ENCODE data around the gene DDHD1. TPM values are rescaled to one million over a fixed set of nuclear protein-coding genes. Genes with fewer than 3 reads are reported as not detected.

The DDHD1 gene
- total RNA-seq, 1 experiment from 2014 or later: 10.6 TPM

DNA sequence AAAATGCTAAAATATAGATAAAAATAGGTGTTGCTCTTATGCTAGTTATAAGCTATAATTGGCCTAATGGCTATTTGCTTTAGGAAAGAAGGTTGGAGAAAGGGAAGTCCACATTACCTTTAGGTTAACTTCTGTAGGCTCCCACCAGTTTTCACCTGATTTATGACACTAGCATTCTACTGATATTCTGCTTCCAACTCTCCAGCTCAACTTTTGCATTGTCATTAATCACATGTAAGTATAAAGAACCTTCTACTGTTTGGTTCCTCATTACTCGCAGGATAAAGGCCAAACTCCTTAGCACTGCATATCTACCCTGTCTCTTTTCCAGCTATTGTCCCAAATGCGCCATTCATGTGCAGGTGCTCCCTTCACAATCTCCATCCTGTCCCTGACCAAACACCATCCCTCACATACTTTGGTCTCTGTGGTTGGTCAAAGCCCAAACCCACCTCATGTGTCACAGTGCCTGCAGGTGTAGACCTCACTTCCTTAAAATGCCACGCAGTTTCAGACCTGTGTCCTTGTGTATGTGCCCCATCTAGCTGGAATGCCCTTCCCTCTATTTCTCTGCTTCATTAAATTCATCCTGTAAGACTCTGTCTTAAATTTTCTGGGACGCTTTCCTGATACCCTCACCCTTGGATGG is 3.3 kb downstream of the DDHD1 start:
- H3K4me3 ChIP-seq (ENCODE audit: low read length): peak overlapping the region; percentile 97; the same call in 1 of the 2 replicates
- ChIA-PET POLR2A (ENCODE audit: unreplicated experiment) (interaction anchor here (0.8 kb wide), 1 partner anchor 630 kb away, joined by 5 read pairs; no protein-coding TSS in a partner anchor), CTCF (no interaction called here)
- peak overlapping the region; percentile 83 for H3K4me2 ChIP-seq (ENCODE audit: low read length)
- ATAC-seq (no peak), DNase-seq (no peak)
- H3K36me3 ChIP-seq (ENCODE audit: low read depth, low read length): no peaks in the 10 kb centered on the region
- H3K79me2 ChIP-seq (ENCODE audit: low read length): peaks cover 63% of the 10 kb centered on the region
- BruUV-seq (replicated peaks): no TSS peak
- no peak overlapping the region for H2AFZ ChIP-seq (ENCODE audit: low read length)
- H3K4me1 ChIP-seq (ENCODE audit: insufficient read depth, low read length): peaks cover 17% of the 10 kb centered on the region
- intact Hi-C loops (cut with micrococcal nuclease): loop anchor here (5.0 to 10.0 kb wide), 4 partner anchors 92 to 327 kb away; no protein-coding TSS in a partner anchor
- H3K27me3 ChIP-seq (ENCODE audit: low read length): no peaks in the 10 kb centered on the region
- H3F3A ChIP-seq (ENCODE audit: low read length, unreplicated experiment): no peaks in the 10 kb centered on the region
- no peaks in the 10 kb centered on the region for H3K9me2 ChIP-seq (replicated peaks; ENCODE audit: low read length)
- H3K9me3 ChIP-seq (ENCODE audit: low read length): no peaks in the 10 kb centered on the region
- TF ChIP-seq EZH2phosphoT487 (IDR thresholded peaks at IDR 0.05; ENCODE audit: borderline replicate concordance, low read length): no peak
- TF ChIP-seq, protein P1, sequence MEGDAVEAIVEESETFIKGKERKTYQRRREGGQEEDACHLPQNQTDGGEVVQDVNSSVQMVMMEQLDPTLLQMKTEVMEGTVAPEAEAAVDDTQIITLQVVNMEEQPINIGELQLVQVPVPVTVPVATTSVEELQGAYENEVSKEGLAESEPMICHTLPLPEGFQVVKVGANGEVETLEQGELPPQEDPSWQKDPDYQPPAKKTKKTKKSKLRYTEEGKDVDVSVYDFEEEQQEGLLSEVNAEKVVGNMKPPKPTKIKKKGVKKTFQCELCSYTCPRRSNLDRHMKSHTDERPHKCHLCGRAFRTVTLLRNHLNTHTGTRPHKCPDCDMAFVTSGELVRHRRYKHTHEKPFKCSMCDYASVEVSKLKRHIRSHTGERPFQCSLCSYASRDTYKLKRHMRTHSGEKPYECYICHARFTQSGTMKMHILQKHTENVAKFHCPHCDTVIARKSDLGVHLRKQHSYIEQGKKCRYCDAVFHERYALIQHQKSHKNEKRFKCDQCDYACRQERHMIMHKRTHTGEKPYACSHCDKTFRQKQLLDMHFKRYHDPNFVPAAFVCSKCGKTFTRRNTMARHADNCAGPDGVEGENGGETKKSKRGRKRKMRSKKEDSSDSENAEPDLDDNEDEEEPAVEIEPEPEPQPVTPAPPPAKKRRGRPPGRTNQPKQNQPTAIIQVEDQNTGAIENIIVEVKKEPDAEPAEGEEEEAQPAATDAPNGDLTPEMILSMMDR (conservative IDR thresholded peaks at IDR 0.05; ENCODE audit: low read depth, low read length): no peak
- no peak for TF ChIP-seq EZH2 (IDR thresholded peaks at IDR 0.05; ENCODE audit: low read length, unreplicated experiment)
- H3K27ac ChIP-seq (ENCODE audit: low read length): no peak overlapping the region
- H3K9ac ChIP-seq (ENCODE audit: low read length): no peak overlapping the region
- H4K20me1 ChIP-seq (ENCODE audit: low read length): 0 out of 2 replicates have a peak, but pooled peaks cover 11% of the 10 kb centered on the region

DNA sequence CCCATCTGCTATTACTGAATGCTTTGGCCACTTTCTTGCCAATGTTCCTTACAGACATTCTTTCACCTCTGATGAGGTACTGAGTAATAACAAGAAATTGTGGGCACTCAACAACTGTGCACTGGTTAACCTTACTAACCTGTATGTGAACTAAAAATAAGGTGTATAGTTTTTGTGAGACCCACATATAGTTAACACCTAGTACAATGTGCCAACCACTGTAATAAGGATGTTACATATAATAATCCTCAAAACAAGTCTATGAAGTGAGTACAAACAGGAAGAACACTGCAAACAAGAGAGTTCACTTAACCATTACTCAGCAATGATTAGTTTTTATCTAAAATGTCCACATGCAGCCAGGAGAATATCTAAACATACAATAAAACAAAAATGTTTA is 4.5 kb downstream of the DDHD1 start:
- no TSS peak for BruUV-seq (replicated peaks)

More for the DNA sequence above, 4.5 kb downstream of the DDHD1 start:
- intact Hi-C loops (cut with micrococcal nuclease): no loop called here
- no peaks in the 10 kb centered on the region for H3K27me3 ChIP-seq (ENCODE audit: low read length)
- peaks cover 17% of the 10 kb centered on the region for H3K4me1 ChIP-seq (ENCODE audit: insufficient read depth, low read length)
- H3K4me2 ChIP-seq (ENCODE audit: low read length): no peak overlapping the region
- DNase-seq (no peak), ATAC-seq (no peak)
- CTCF ChIA-PET: no interaction called here
- no peak overlapping the region for H3K9ac ChIP-seq (ENCODE audit: low read length)
- H3K4me3 ChIP-seq (ENCODE audit: low read length): no peak overlapping the region
- TF ChIP-seq, protein P1 (conservative IDR thresholded peaks at IDR 0.05; ENCODE audit: low read depth, low read length): no peak
- TF ChIP-seq EZH2 (IDR thresholded peaks at IDR 0.05; ENCODE audit: low read length, unreplicated experiment) (no peak), EZH2phosphoT487 (IDR thresholded peaks at IDR 0.05; ENCODE audit: borderline replicate concordance, low read length) (no peak)
- no peaks in the 10 kb centered on the region for H3K36me3 ChIP-seq (ENCODE audit: low read depth, low read length)
- no peaks in the 10 kb centered on the region for H3K9me2 ChIP-seq (replicated peaks; ENCODE audit: low read length)
- no peaks in the 10 kb centered on the region for H3K9me3 ChIP-seq (ENCODE audit: low read length)
- no peak overlapping the region for H3K27ac ChIP-seq (ENCODE audit: low read length)
- H3K79me2 ChIP-seq (ENCODE audit: low read length): peaks cover 63% of the 10 kb centered on the region
- H3F3A ChIP-seq (ENCODE audit: low read length, unreplicated experiment): no peaks in the 10 kb centered on the region
- no peak overlapping the region for H2AFZ ChIP-seq (ENCODE audit: low read length)
- POLR2A ChIA-PET (ENCODE audit: unreplicated experiment): interaction anchor here (0.6 kb wide), 1 partner anchor 88 kb away, joined by 3 read pairs; no protein-coding TSS in a partner anchor
- 0 out of 2 replicates have a peak, but pooled peaks cover 11% of the 10 kb centered on the region for H4K20me1 ChIP-seq (ENCODE audit: low read length)
